Endothelial cell of umbilical vein (primary cell): ENCODE data around the gene IL4I1. TPM values are rescaled to one million over a fixed set of nuclear protein-coding genes. Genes with fewer than 3 reads are reported as not detected.

Source experiments
- BruUV-seq: library from RNA; stranded (reverse); fragments of 400-500 nt; replicated peaks from 2 replicates; lab custom pipeline; 2021; lab: Mats Ljungman, UMichigan
- CTCF ChIA-PET: fragments of 300-600, 350-600 bp; sonication (Branson Sonifier 250); formaldehyde crosslinking; loops from one replicate; lab custom pipeline; 2021; ENCODE audit warnings: antibody characterized with exemption, inconsistent platforms; lab: Charles Lee
- POLR2A ChIA-PET: fragments of 300-600, 350-600 bp; sonication (Branson Sonifier 250); formaldehyde crosslinking; loops from one replicate; lab custom pipeline; 2021; ENCODE audit warnings: antibody characterized with exemption, inconsistent platforms; lab: Charles Lee
- DNase-seq: peaks from one replicate; pipeline ENCODE4 v3.0.0-alpha.2; 2011; ENCODE audit warnings: low read depth, low spot score
- FAIRE-seq: peaks from 2 replicates; lab custom pipeline; 2011; peaks lifted over from hg19 to GRCh38; lab: Jason Lieb, UNC
- H2AFZ ChIP-seq: 2 replicates; pipeline ENCODE4 v1.6.0; 2012; ENCODE audit warnings: low read depth, low read length, control low read depth, inconsistent platforms
- H3K27ac ChIP-seq: 2 replicates; pipeline ENCODE4 v1.5.1; 2011; ENCODE audit warnings: low read depth, mild to moderate bottlenecking, control low read depth, low read length, moderate library complexity; ENCODE audit not compliant: insufficient read depth
- H3K27me3 ChIP-seq, 2 experiments: 2 replicates each; pipeline versions ENCODE4 v1.6.0 to v1.6.1; 2011; ENCODE audit warnings: low read length in 2 of 2, mixed read lengths in 1 of 2; ENCODE audit not compliant: control insufficient read depth in 2 of 2, insufficient read depth in 2 of 2
- H3K36me3 ChIP-seq, 2 experiments: 2 replicates in 1 of 2; 3 replicates in 1 of 2; pipeline ENCODE4 v1.5.1; 2011; ENCODE audit warnings: low read length in 2 of 2, mild to moderate bottlenecking in 1 of 2, moderate library complexity in 1 of 2; ENCODE audit not compliant: control insufficient read depth in 2 of 2, insufficient read depth in 2 of 2; ENCODE audit errors: extremely low read depth in 1 of 2
- H3K4me1 ChIP-seq: 3 replicates; pipeline ENCODE4 v1.5.1; 2011; ENCODE audit warnings: mild to moderate bottlenecking, low read length; ENCODE audit not compliant: control insufficient read depth, insufficient read depth; ENCODE audit errors: extremely low read depth
- H3K4me2 ChIP-seq: 2 replicates; pipeline ENCODE4 v1.6.1; 2011; ENCODE audit warnings: low read length, control low read depth, mixed read lengths; ENCODE audit not compliant: insufficient read depth
- H3K4me3 ChIP-seq, 3 experiments: fragments of 200-600 bp in 1 of 3; sonication (generic), shearing (Covaris generic) in 1 of 3; replicated peaks in 1 of 3; 2 replicates each; pipeline ENCODE4 v1.5.1; 2011 to 2016; ENCODE audit warnings: control low read depth in 3 of 3, low read length in 3 of 3, mild to moderate bottlenecking in 2 of 3, inconsistent platforms in 1 of 3, low read depth in 1 of 3, moderate library complexity in 1 of 3; ENCODE audit not compliant: insufficient read depth in 1 of 3
- H3K79me2 ChIP-seq: 2 replicates; pipeline ENCODE4 v1.6.0; 2012; ENCODE audit warnings: low read length, inconsistent platforms; ENCODE audit not compliant: control insufficient read depth, insufficient read depth
- H3K9ac ChIP-seq: replicated peaks from 2 replicates; pipeline ENCODE3; 2011; ENCODE audit warnings: low read length, control low read depth; ENCODE audit not compliant: insufficient read depth; ENCODE audit errors: extremely low read depth
- H3K9me1 ChIP-seq: replicated peaks from 3 replicates; pipeline ENCODE4 v1.6.0; 2011; ENCODE audit warnings: mild to moderate bottlenecking, low read length; ENCODE audit not compliant: control insufficient read depth, insufficient read depth; ENCODE audit errors: extremely low read depth
- H3K9me3 ChIP-seq: replicated peaks from 2 replicates; pipeline ENCODE4 v1.5.1; 2012; ENCODE audit warnings: low read length, inconsistent platforms; ENCODE audit not compliant: control insufficient read depth, insufficient read depth
- H4K20me1 ChIP-seq: replicated peaks from 2 replicates; pipeline ENCODE3; 2011; ENCODE audit warnings: mild to moderate bottlenecking, low read length; ENCODE audit not compliant: control insufficient read depth, insufficient read depth; ENCODE audit errors: extremely low read depth
- EZH2 ChIP-seq: IDR thresholded peaks from 2 replicates; pipeline ENCODE4 v1.6.1; 2012; ENCODE audit warnings: borderline replicate concordance, low read depth, mild to moderate bottlenecking, moderate library complexity, low read length, inconsistent platforms; ENCODE audit not compliant: severe bottlenecking
- FOS ChIP-seq: IDR thresholded peaks from 2 replicates; pipeline ENCODE4 v1.6.1; 2011; ENCODE audit warnings: mild to moderate bottlenecking, low read length, moderate library complexity, borderline replicate concordance; ENCODE audit not compliant: insufficient read depth
- GATA2 ChIP-seq: IDR thresholded peaks from 2 replicates; pipeline ENCODE4 v1.7.0; 2011; ENCODE audit warnings: low read depth, mild to moderate bottlenecking, moderate library complexity, mixed read lengths, low read length; ENCODE audit not compliant: insufficient read length, insufficient read depth
- JUN ChIP-seq: IDR thresholded peaks from 2 replicates; pipeline ENCODE4 v1.6.1; 2011; ENCODE audit warnings: borderline replicate concordance, low read depth; ENCODE audit not compliant: insufficient read length, insufficient read depth
- MYC ChIP-seq: IDR thresholded peaks from one replicate; pipeline ENCODE4 v1.6.1; 2011; ENCODE audit warnings: mild to moderate bottlenecking, low read depth, low read length
- POLR2A ChIP-seq: IDR thresholded peaks from 2 replicates; pipeline ENCODE4 v1.6.1; 2012; ENCODE audit warnings: low read depth, mild to moderate bottlenecking, control low read depth, low read length
- POLR2AphosphoS5 ChIP-seq: IDR thresholded peaks from 2 replicates; pipeline ENCODE4 v1.6.1; 2012; ENCODE audit warnings: low read depth, mild to moderate bottlenecking, control low read depth, low read length, moderate library complexity; ENCODE audit not compliant: insufficient read depth
- dilution Hi-C: fragments of 300-500 bp; cut with MboI; formaldehyde crosslinking; loops from one replicate; pipeline ENCODE4 v1.15.0; 2019; ENCODE audit warnings: low sequenced_read_pairs; ENCODE audit not compliant: extremely low pct_ligation_motif_present
- intact Hi-C: fragments of 100-400 bp; cut with micrococcal nuclease; formaldehyde crosslinking; loops from one replicate; pipeline ENCODE4 v1.10.0; 2022
- polyA plus RNA-seq, 4 experiments: library from polyadenylated mRNA; depleted of rRNA in 3 of 4; stranded (reverse) in 3 of 4; unstranded in 1 of 4; fragments of >200 nt; gene quantifications; 2 replicates each; pipeline versions ENCODE4 v1.2.1 to v1.2.3, GENCODE V29; 2011 to 2012; ENCODE audit warnings: missing spikeins in 1 of 4
- total RNA-seq: library from RNA; stranded (reverse); gene quantifications from 2 replicates; pipeline ENCODE4 v1.2.3, GENCODE V29; 2021
- TF ChIP-seq, protein P1 (sequence below), 2 donors: IDR thresholded peaks; 1 replicate in 1 of 2; 2 replicates in 1 of 2; pipeline ENCODE4 v1.5.1; 2011; ENCODE audit warnings: low read length in 2 of 2, mild to moderate bottlenecking in 2 of 2, moderate library complexity in 2 of 2, control low read depth in 1 of 2, inconsistent platforms in 1 of 2, low read depth in 1 of 2; ENCODE audit not compliant: insufficient read depth in 1 of 2; ENCODE audit errors: extremely low read depth in 1 of 2
- TF ChIP-seq, protein P2 (sequence below): IDR thresholded peaks from 2 replicates; pipeline ENCODE4 v1.6.1; 2011; ENCODE audit not compliant: insufficient read depth, insufficient read length

Gene IL4I1
- total and polyA plus RNA-seq, 2 donors (not counting 3 experiments of a cell fraction or from before 2014, with no cell fraction given) = 5.0 to 5.6 TPM

DNA sequence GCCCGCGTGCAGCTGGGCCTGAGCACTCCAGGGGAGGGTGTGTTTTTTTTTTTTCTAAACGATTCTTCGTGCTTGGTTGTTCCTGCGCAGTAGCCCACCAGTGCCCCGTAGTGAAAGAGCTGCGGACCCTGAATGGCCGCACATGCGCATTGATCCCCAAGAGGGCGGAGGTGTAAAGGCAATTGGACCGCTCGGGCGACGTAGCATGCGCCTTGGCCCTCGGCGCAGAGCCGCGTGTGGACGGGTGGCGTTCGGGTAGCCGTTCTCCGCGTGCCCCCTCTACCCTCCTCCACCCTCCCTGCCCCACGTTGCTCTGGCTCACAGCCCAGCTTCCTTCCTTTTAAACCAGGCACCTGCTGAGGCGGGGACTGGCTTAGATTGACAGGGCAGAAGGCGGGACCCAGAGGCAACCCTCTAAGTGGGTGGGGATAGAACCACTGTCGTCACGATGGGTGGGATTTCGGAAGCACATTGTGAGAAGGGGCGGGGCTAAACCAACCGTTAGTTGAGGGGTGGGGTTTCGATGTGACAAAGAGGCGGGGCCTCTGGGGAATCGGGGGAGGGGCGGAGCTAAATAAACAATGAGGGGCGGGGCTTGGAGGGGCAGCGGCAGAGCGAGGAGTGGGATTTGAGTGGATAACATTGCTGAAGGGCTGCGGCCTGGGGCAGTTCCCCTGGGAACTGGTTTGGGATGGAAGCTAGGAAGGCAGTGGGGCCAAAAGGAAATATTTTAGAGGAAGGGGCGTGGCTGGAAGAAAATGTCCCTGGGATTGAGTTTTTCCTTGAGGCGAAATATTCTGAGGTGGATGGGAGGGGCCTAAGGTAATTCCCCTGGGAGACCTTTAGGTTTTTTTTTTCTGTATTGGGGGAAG is 33.2 kb upstream of the IL4I1 start:
- CTCF ChIA-PET = interaction anchor here (0.9 to 1.0 kb wide), 2 partner anchors 10 to 206 kb away, joined by 3 to 4 read pairs; no protein-coding TSS in a partner anchor
- TF ChIP-seq EZH2 (no peak), POLR2AphosphoS5 (peak; percentile 60), FOS (no peak), POLR2A (peak; percentile 80), GATA2 (no peak), JUN (no peak), MYC (peak; percentile 83)
- TF ChIP-seq, protein P1, sequence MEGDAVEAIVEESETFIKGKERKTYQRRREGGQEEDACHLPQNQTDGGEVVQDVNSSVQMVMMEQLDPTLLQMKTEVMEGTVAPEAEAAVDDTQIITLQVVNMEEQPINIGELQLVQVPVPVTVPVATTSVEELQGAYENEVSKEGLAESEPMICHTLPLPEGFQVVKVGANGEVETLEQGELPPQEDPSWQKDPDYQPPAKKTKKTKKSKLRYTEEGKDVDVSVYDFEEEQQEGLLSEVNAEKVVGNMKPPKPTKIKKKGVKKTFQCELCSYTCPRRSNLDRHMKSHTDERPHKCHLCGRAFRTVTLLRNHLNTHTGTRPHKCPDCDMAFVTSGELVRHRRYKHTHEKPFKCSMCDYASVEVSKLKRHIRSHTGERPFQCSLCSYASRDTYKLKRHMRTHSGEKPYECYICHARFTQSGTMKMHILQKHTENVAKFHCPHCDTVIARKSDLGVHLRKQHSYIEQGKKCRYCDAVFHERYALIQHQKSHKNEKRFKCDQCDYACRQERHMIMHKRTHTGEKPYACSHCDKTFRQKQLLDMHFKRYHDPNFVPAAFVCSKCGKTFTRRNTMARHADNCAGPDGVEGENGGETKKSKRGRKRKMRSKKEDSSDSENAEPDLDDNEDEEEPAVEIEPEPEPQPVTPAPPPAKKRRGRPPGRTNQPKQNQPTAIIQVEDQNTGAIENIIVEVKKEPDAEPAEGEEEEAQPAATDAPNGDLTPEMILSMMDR (IDR thresholded peaks at IDR 0.05; ENCODE audit: extremely low read depth in 1 of 2, insufficient read depth in 1 of 2, low read depth in 1 of 2, low read length in 2 of 2) = no peak
- TF ChIP-seq, protein P2, sequence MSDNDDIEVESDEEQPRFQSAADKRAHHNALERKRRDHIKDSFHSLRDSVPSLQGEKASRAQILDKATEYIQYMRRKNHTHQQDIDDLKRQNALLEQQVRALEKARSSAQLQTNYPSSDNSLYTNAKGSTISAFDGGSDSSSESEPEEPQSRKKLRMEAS = peak; percentile 60
- Histone ChIP-seq H2AFZ (peak overlapping the region; percentile 44), H3K27ac (peak overlapping the region; percentile 79), H3K9ac (peak overlapping the region; percentile 90), H3K4me3 (peak overlapping the region; percentile 6 to 99 (median 91)), H3K36me3 (peaks cover 3 to 6% of the 10 kb centered on the region in 2 experiments), H3K4me2 (peak overlapping the region; percentile 83), H3K9me1 (no peaks in the 10 kb centered on the region), H3K27me3 (no peaks in the 10 kb centered on the region), H3K79me2 (peaks cover 39% of the 10 kb centered on the region), H4K20me1 (no peaks in the 10 kb centered on the region), H3K4me1 (peaks cover 10% of the 10 kb centered on the region), H3K9me3 (no peaks in the 10 kb centered on the region)
- FAIRE-seq (peak; percentile 97), DNase-seq (peak; percentile 99)
- no TSS peak for BruUV-seq
- intact Hi-C loops (loop anchor here (1.0 to 2.0 kb wide), 4 partner anchors 33 to 289 kb away; partner anchors contain the start of genes AKT1S1, IL4I1, RRAS and TBC1D17), dilution Hi-C loops (no loop called here)
- POLR2A ChIA-PET = interaction anchor here (0.8 to 1.0 kb wide), 4 partner anchors 18 to 54 kb away, joined by 3 to 6 read pairs (median 3); partner anchors contain the start of gene AKT1S1
